OCI-LY1 (cell line): ENCODE data around the gene AXDND1.
"Not testable (repeated sequence)": the region's sequence is repeated elsewhere in the genome, so short reads cannot be mapped to it uniquely, and the experiment has no call there.

Experiments used
- H2AFZ ChIP-seq: fragments of 200-600 bp; sonication (generic), shearing (Covaris generic); 2 replicates; pipeline ENCODE4 v1.6.0; 2014; ENCODE audit warnings: antibody characterized with exemption, mild to moderate bottlenecking, low read length
- H3F3A ChIP-seq: fragments of 200-600 bp; sonication (generic), shearing (Covaris generic); 2 replicates; pipeline ENCODE4 v1.6.0; 2014; ENCODE audit warnings: mild to moderate bottlenecking, antibody characterized with exemption, low read length, moderate library complexity; ENCODE audit not compliant: insufficient read depth
- H3K27ac ChIP-seq: fragments of 200-600 bp; sonication (generic); 2 replicates; pipeline ENCODE4 v1.5.1; 2014; ENCODE audit warnings: low read length, mixed run types, mild to moderate bottlenecking, low read depth; ENCODE audit not compliant: poor library complexity, severe bottlenecking
- H3K27me3 ChIP-seq: fragments of 200-600 bp; sonication (generic); 2 replicates; pipeline ENCODE4 v1.6.0; 2014; ENCODE audit warnings: antibody characterized with exemption, mild to moderate bottlenecking, low read length, moderate library complexity; ENCODE audit not compliant: insufficient read depth
- H3K36me3 ChIP-seq: fragments of 200-600 bp; sonication (generic); 2 replicates; pipeline ENCODE4 v1.6.1; 2014; ENCODE audit warnings: mild to moderate bottlenecking, antibody characterized with exemption, low read length, moderate library complexity, mixed read lengths; ENCODE audit not compliant: insufficient read depth
- H3K4me1 ChIP-seq: fragments of 200-600 bp; sonication (generic); 2 replicates; pipeline ENCODE4 v1.5.1; 2014; ENCODE audit warnings: mild to moderate bottlenecking, low read length, moderate library complexity; ENCODE audit not compliant: insufficient read depth, severe bottlenecking
- H3K4me2 ChIP-seq: fragments of 200-600 bp; sonication (generic), shearing (Covaris generic); 2 replicates; pipeline ENCODE4 v1.6.1; 2014; ENCODE audit warnings: low read length
- H3K4me3 ChIP-seq: fragments of 200-600 bp; sonication (generic); 2 replicates; pipeline ENCODE4 v1.5.1; 2014; ENCODE audit warnings: low read length, low read depth, mild to moderate bottlenecking, mixed read lengths; ENCODE audit not compliant: poor library complexity, severe bottlenecking
- H3K79me2 ChIP-seq: fragments of 200-600 bp; shearing (Covaris generic); 2 replicates; pipeline ENCODE4 v1.6.1; 2016; ENCODE audit warnings: mixed run types, low read length, mixed read lengths; ENCODE audit not compliant: insufficient read depth
- H3K9ac ChIP-seq: fragments of 200-600 bp; sonication (generic), shearing (Covaris generic); 2 replicates; pipeline ENCODE4 v1.6.1; 2014; ENCODE audit warnings: mild to moderate bottlenecking, low read length, mixed read lengths
- H3K9me2 ChIP-seq: fragments of 200-600 bp; sonication (generic), shearing (Covaris generic); 2 replicates; pipeline ENCODE4 v1.6.1; 2014; ENCODE audit warnings: low read depth, mild to moderate bottlenecking, low read length, mixed read lengths
- H3K9me3 ChIP-seq: fragments of 200-600 bp; shearing (Covaris generic); 2 replicates; pipeline ENCODE4 v1.6.1; 2014; ENCODE audit warnings: low read length, mixed read lengths
- H4K20me1 ChIP-seq: fragments of 200-600 bp; sonication (generic), shearing (Covaris generic); 2 replicates; pipeline ENCODE4 v1.6.0; 2016; ENCODE audit warnings: mild to moderate bottlenecking, low read length; ENCODE audit not compliant: insufficient read depth
- EZH2 ChIP-seq: fragments of 200-600 bp; sonication (generic), shearing (Covaris generic); IDR thresholded peaks from 2 replicates; pipeline ENCODE4 v1.8.0; 2017; ENCODE audit warnings: borderline replicate concordance, mixed run types, mild to moderate bottlenecking, antibody characterized with exemption, low read length, moderate library complexity, mixed read lengths
- TF ChIP-seq, protein P1 (sequence below): fragments of 200-600 bp; sonication (generic), shearing (Covaris generic); IDR thresholded peaks from 2 replicates; pipeline ENCODE4 v1.5.1; 2017; ENCODE audit warnings: mild to moderate bottlenecking, antibody characterized with exemption, low read length, moderate library complexity, mixed read lengths

The AXDND1 gene

DNA sequence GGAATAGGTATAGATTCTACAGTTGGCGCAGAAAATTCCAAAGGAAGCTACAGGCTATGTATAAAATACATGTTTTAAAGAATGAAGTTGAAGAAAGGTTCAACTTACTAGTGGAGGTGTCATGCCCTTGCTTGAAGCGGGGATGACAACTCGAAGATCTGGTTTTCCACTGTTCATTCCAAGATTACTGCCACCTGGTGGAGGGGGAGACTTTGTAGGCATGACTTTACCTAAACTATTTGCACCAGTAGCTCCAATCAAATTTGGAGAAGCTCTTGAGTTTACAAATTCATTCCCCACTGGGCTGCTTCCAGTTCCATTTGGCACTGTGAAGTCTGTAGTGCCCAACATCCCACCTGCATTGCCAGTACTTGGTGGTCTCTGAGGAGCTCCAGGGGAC is 81.7 kb downstream of the AXDND1 start:
- Histone ChIP-seq H3K4me1 (no peaks in the 10 kb centered on the region), H3K9me3 (no peaks in the 10 kb centered on the region), H3K4me3 (no peak overlapping the region), H3K4me2 (no peak overlapping the region), H3K27me3 (no peaks in the 10 kb centered on the region), H3K36me3 (no peaks in the 10 kb centered on the region), H3K27ac (no peak overlapping the region), H3K9me2 (no peaks in the 10 kb centered on the region), H3F3A (no peaks in the 10 kb centered on the region), H3K79me2 (no peaks in the 10 kb centered on the region), H3K9ac (no peak overlapping the region), H4K20me1 (no peaks in the 10 kb centered on the region), H2AFZ (no peak overlapping the region)
- TF ChIP-seq, protein P1, sequence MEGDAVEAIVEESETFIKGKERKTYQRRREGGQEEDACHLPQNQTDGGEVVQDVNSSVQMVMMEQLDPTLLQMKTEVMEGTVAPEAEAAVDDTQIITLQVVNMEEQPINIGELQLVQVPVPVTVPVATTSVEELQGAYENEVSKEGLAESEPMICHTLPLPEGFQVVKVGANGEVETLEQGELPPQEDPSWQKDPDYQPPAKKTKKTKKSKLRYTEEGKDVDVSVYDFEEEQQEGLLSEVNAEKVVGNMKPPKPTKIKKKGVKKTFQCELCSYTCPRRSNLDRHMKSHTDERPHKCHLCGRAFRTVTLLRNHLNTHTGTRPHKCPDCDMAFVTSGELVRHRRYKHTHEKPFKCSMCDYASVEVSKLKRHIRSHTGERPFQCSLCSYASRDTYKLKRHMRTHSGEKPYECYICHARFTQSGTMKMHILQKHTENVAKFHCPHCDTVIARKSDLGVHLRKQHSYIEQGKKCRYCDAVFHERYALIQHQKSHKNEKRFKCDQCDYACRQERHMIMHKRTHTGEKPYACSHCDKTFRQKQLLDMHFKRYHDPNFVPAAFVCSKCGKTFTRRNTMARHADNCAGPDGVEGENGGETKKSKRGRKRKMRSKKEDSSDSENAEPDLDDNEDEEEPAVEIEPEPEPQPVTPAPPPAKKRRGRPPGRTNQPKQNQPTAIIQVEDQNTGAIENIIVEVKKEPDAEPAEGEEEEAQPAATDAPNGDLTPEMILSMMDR, result peak; percentile 54; the same call in 1 of the 2 replicates
- no peak for TF ChIP-seq EZH2

DNA sequence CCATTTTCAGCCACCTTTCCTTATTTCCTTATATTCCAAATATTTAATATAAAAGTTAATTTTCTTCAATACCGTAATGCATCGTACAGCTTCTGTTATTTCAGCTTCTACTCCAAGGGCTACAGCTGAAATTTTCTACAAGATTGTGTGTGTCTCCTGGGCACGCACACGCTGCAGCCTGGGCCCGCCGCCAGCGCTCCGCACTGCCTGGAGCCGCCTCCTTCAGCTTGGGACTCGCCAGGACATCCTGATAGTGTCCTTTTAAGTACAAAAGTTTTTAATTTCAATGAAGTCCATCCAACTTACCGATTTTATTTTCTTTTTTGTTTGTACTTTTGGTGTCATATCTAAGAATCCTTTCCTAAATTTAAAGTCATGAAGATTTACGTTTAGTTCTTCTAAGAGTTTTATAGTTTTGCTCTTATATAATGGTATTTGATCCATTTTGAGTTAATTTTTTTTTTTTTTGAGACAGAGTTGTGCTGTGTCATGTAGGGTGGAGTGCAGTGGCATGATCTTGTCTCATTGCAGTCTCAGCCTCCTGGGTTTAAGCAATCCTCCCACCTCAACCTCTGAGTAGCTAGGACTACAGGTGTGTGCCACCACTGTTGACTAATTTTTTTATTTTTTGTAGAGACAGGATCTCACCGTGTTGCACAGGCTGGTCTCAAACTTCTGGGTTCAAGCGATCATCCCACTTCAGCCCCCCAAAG is 82.8 kb downstream of the AXDND1 start:
- Histone ChIP-seq H3K27me3 (no peaks in the 10 kb centered on the region), H3K4me1 (no peaks in the 10 kb centered on the region), H3K36me3 (no peaks in the 10 kb centered on the region), H3K27ac (no peak overlapping the region), H3K9me3 (no peaks in the 10 kb centered on the region), H3K9ac (no peak overlapping the region), H2AFZ (no peak overlapping the region), H3K9me2 (no peaks in the 10 kb centered on the region), H3F3A (no peaks in the 10 kb centered on the region), H3K79me2 (no peaks in the 10 kb centered on the region), H4K20me1 (no peaks in the 10 kb centered on the region), H3K4me3 (no peak overlapping the region), H3K4me2 (no peak overlapping the region)
- no peak for TF ChIP-seq EZH2
- TF ChIP-seq, protein P1, result no peak

DNA sequence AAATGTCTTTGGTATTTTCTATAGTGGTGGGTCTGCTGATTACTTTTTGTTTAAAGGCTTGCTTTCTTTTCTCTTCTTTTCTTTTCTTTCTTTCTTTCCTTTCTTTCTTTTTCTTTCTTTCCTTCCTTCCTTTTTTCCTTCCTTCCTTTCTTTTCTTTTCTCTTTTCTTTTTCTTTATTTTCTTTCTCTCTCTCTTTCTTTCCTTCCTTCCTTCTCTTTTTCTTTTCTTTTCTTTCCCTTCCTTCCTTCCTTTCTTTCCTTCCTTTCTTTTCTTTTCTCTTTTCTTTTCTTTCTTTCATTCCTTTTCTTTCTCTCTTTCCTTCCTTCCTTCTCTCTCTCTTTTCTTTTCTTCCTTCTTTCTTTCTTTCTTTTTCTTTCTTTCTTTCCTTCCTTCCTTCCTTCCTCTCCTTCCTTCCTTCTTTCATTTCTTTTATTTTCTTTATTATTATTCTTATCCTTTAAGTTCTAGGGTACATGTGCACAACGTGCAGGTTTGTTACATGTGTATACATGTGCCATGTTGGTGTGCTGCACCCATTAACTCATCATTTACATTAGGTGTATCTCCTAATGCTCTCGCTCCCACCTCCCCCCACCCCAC is 93.9 kb downstream of the AXDND1 start:
- not testable (repeated sequence) for H3K36me3 ChIP-seq, H3K4me1 ChIP-seq, H3K27me3 ChIP-seq, H3K27ac ChIP-seq, H3K4me3 ChIP-seq, H3K4me2 ChIP-seq, H3K79me2 ChIP-seq, H4K20me1 ChIP-seq, H3K9me3 ChIP-seq, H3K9me2 ChIP-seq, H3K9ac ChIP-seq, H3F3A ChIP-seq, H2AFZ ChIP-seq

DNA sequence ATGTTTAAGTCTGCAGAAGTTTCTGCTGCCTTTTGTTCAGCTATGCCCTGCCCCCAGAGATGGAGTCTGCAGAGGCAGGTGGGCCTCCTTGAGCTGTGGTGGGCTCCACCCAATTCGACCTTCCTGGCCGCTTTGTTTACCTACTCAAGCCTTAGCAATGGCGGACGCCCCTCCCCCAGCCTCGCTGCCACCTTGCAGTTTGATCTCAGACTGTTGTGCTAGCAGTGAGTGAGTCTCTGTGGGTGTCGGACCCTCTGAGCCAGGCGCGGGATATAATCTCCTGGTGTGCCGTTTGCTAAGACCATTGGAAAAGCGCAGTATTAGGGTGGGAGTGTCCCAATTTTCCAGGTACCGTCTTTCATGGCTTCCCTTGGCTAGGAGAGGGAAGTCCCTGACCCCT is 99.9 kb downstream of the AXDND1 start:
- H2AFZ ChIP-seq, H3K9ac ChIP-seq, H3K4me2 ChIP-seq, H3K4me1 ChIP-seq, H3K36me3 ChIP-seq, H3K9me3 ChIP-seq, H3K9me2 ChIP-seq, H3F3A ChIP-seq, H3K27me3 ChIP-seq, H3K27ac ChIP-seq, H3K79me2 ChIP-seq, H4K20me1 ChIP-seq, H3K4me3 ChIP-seq: not testable (repeated sequence)
